Peyer's patch (tissue), 4 donors: ENCODE measurements around the gene CYBA. TPM values are rescaled to one million over a fixed set of nuclear protein-coding genes. Genes with fewer than 3 reads are reported as not detected.
A peak's percentile ranks its signal among the peaks of the same experiment; 100 is the strongest.

Experiments
- DNase-seq, 3 donors: peaks; one replicate each; pipeline ENCODE4 v3.0.0-alpha.2; 2017 to 2019
- H3K27ac ChIP-seq, 4 donors: fragments of 200-600 bp; sonication (generic); one replicate each; pipeline ENCODE4 v1.5.1; 2016 to 2019
- H3K27me3 ChIP-seq, 2 donors: fragments of 200-600 bp; sonication (generic); one replicate each; pipeline ENCODE4 v1.5.1; 2019
- H3K36me3 ChIP-seq, 3 donors: fragments of 200-600 bp; sonication (generic); one replicate each; pipeline ENCODE4 v1.5.1; 2016 to 2019
- H3K4me1 ChIP-seq, 4 donors: fragments of 200-600 bp; sonication (generic); one replicate each; pipeline ENCODE4 v1.5.1; 2016 to 2019
- H3K4me3 ChIP-seq, 4 donors: fragments of 200-600 bp; sonication (generic); 1 replicate in 3 of 4; 2 replicates in 1 of 4; pipeline ENCODE4 v1.5.1; 2016 to 2019; ENCODE audit warnings: mild to moderate bottlenecking in 1 of 4
- H3K9me3 ChIP-seq, 4 donors: fragments of 200-600 bp; sonication (generic); one replicate each; pipeline ENCODE4 v1.5.1; 2016 to 2019; ENCODE audit warnings: mild to moderate bottlenecking in 1 of 4
- CTCF ChIP-seq, 6 experiments: fragments of 450-650 bp in 4 of 6; fragments of 200-600 bp in 2 of 6; sonication (generic) in 1 of 6; IDR thresholded peaks; one replicate each; pipeline ENCODE4 v1.5.1; 2017 to 2019; ENCODE audit warnings: antibody characterized with exemption in 6 of 6, mild to moderate bottlenecking in 3 of 6, moderate library complexity in 1 of 6
- POLR2A ChIP-seq, 2 donors: fragments of 450-650 bp; IDR thresholded peaks; one replicate each; pipeline ENCODE4 v1.5.1; 2017; ENCODE audit warnings: antibody characterized with exemption in 2 of 2, mild to moderate bottlenecking in 2 of 2, moderate library complexity in 2 of 2
- total RNA-seq, 4 donors: library from RNA; depleted of rRNA; stranded (reverse); fragments of >200 nt; gene quantifications; one replicate each; pipeline ENCODE4 v1.1.0, GENCODE V29; 2016

The CYBA gene
- total RNA-seq, 4 donors from 2014 or later, result 131 to 162 (median 141) TPM

DNA sequence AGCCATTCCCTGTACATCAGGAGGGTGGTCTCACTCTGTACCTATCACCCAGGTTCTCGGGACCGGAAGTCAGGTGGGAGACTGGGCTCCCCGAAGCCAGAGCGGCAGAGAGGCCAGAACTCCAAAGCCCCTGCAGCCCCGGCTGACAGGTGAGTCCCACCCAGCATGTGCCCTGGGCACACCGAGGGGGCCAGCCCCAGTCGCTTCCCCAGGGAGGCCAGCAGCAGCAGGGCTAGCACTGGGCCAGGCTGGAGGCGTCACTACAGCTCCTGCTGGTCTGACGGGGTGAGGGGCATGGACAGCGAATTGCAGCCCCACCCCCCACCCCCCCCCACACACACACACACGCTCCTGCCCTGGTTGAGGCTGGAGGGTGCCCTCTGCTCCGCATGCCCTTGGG, 20.4 kb downstream of the CYBA start:
- peaks cover 0 to 71% (median 0%) of the 10 kb centered on the region in 3 donors for H3K36me3 ChIP-seq
- TF ChIP-seq CTCF (IDR thresholded peaks at IDR 0.05) (no peak), POLR2A (IDR thresholded peaks at IDR 0.05) (no peak)
- H3K27me3 ChIP-seq, result no peaks in the 10 kb centered on the region
- peaks cover 0 to 22% (median 14%) of the 10 kb centered on the region in 4 donors for H3K4me1 ChIP-seq
- H3K4me3 ChIP-seq, result no peak overlapping the region
- H3K9me3 ChIP-seq, result no peaks in the 10 kb centered on the region
- no peak overlapping the region for H3K27ac ChIP-seq
- DNase-seq, result no peak

DNA sequence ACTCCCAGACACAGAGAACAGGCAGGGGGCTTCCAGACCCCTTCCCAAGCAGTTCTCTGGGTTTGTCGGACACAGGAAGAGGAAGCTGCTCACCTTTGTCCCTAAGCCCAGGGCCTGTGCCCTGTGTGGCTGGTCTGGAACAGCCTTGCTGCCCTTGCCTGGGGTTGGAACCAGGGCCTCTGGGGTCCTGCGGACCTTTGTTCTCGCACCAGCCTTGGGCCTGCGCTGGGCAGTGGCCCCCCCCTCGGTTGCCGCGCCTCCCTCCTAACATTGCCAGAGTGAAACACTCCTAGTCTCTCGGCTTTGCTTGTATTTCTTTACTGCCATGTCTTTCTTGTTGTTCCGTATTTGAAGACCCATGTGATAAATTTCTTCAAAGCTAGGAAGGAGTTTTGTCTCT, 21.0 kb downstream of the CYBA start:
- no peaks in the 10 kb centered on the region for H3K9me3 ChIP-seq
- no peak for DNase-seq
- no peak overlapping the region for H3K27ac ChIP-seq
- peaks cover 0 to 77% (median 0%) of the 10 kb centered on the region in 3 donors for H3K36me3 ChIP-seq
- H3K4me3 ChIP-seq, result no peak overlapping the region
- TF ChIP-seq CTCF (IDR thresholded peaks at IDR 0.05) (no peak), POLR2A (IDR thresholded peaks at IDR 0.05) (no peak)
- peaks cover 0 to 17% (median 12%) of the 10 kb centered on the region in 4 donors for H3K4me1 ChIP-seq
- no peaks in the 10 kb centered on the region for H3K27me3 ChIP-seq

DNA sequence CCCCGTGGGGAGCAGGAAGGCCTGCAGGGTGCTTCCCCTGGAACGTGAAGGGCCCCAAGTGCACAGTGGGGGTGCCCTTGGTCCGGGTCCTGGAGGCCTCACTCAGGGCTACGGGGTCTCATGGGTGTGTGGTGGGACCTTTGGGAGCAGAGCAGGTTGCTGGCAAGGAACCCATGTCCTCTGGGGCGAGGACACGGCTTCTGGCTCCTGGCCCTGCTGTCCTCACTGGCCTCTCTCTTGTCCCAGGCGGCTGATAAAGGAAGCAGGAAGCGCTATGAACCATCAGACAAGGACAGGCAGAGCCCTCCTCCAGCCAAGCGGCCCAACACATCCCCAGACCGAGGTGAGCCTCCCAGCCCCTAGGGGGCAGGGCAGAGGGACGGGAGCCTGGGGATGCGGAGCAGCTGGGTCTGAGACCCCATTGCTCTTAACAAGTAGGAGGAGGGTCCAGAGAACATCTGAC, 22.3 kb downstream of the CYBA start:
- no peak for DNase-seq
- Histone ChIP-seq H3K27ac (no peak overlapping the region), H3K4me1 (peaks cover 0 to 5% (median 4%) of the 10 kb centered on the region in 4 donors), H3K9me3 (no peaks in the 10 kb centered on the region), H3K27me3 (no peaks in the 10 kb centered on the region), H3K4me3 (no peak overlapping the region), H3K36me3 (peaks cover 0 to 90% (median 0%) of the 10 kb centered on the region in 3 donors)
- TF ChIP-seq CTCF (IDR thresholded peaks at IDR 0.05) (peak in 2 of 6 experiments; percentile 4 to 15), POLR2A (IDR thresholded peaks at IDR 0.05) (no peak)

GRCh38 chr16:88627531-88628411, 23.1 kb downstream of the CYBA start:
- no peak overlapping the region for H3K27ac ChIP-seq
- DNase-seq, result peak in 1 of 3 donors; percentile 44
- no peaks in the 10 kb centered on the region for H3K9me3 ChIP-seq
- peaks cover 0 to 98% (median 0%) of the 10 kb centered on the region in 3 donors for H3K36me3 ChIP-seq
- H3K4me1 ChIP-seq, result no peaks in the 10 kb centered on the region
- TF ChIP-seq CTCF (IDR thresholded peaks at IDR 0.05) (no peak), POLR2A (IDR thresholded peaks at IDR 0.05) (no peak)
- H3K27me3 ChIP-seq, result no peaks in the 10 kb centered on the region
- no peak overlapping the region for H3K4me3 ChIP-seq

DNA sequence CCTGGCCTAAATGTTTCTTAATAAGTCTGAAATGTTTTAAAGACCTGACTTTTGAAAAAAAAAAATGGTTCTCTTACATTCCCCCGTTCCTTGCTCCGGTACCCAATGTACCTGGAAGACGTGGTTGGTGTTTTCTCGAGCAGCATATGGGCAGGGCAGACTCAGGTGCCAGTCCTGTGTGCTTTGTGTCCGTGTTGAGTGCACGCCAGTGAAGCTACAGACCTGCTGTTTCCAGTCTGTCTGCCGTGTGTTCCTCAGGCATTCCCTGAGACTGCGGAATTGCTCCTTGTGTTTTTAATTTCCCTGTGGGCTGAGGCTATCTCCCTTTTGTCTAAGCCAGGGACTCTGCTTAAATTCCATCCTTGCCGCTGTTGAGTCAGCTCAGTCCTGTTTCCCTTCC, 24.2 kb downstream of the CYBA start:
- Histone ChIP-seq H3K9me3 (no peaks in the 10 kb centered on the region), H3K27ac (no peak overlapping the region), H3K4me1 (no peaks in the 10 kb centered on the region), H3K27me3 (no peaks in the 10 kb centered on the region), H3K4me3 (no peak overlapping the region), H3K36me3 (peaks cover 0 to 99% (median 0%) of the 10 kb centered on the region in 3 donors)
- TF ChIP-seq CTCF (IDR thresholded peaks at IDR 0.05) (no peak), POLR2A (IDR thresholded peaks at IDR 0.05) (no peak)
- no peak for DNase-seq
